ENCODE measurements around the gene ACBD4.
A peak's percentile ranks its signal among the peaks of the same experiment; 100 is the strongest.

The ACBD4 gene

GRCh38 chr17:45138911-45139532 lies 3.5 kb downstream of the ACBD4 start:
- H3K4me1 ChIP-seq: peaks cover 7% of the 10 kb centered on the region
- no peak overlapping the region for H3K4me3 ChIP-seq (ENCODE audit: low read depth, low read length)
- no peaks in the 10 kb centered on the region for H3K36me3 ChIP-seq (ENCODE audit: control insufficient read depth, insufficient read depth, low read length)
- H3K27me3 ChIP-seq (ENCODE audit: control insufficient read depth, insufficient read depth, low read length): no peaks in the 10 kb centered on the region
- no peak overlapping the region for H3K27ac ChIP-seq
- no peak for TF ChIP-seq CTCF (IDR thresholded peaks at IDR 0.05)
- H3K4me2 ChIP-seq (ENCODE audit: low read length): no peak overlapping the region
- H3K9ac ChIP-seq: no peak overlapping the region
- H3K9me3 ChIP-seq (ENCODE audit: control insufficient read depth, low read length): no peaks in the 10 kb centered on the region
- H2AFZ ChIP-seq: no peak overlapping the region
- no peaks in the 10 kb centered on the region for H3K79me2 ChIP-seq

DNA sequence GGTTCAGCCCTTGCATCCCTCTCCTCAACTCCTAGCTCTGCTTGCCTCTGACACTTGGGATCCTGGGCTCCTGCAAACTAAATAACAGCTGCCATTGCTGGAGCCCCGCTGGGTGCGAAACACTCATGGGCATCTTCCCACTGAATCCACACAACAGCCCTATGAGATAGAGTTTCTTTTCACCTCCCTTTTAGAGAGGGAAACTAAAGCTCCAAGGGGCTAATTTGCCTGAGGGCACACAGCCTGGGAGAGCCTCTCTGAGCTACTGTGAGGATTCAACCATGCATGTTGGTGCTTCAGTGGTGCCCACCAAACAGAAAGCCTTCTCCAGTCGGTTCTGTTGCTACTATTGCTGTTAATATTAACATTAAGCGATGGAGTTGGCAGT lies 4.0 kb downstream of the ACBD4 start:
- Histone ChIP-seq H3K4me1 (peaks cover 7% of the 10 kb centered on the region), H3K27ac (no peak overlapping the region), H3K4me2 (ENCODE audit: low read length) (no peak overlapping the region), H3K9ac (no peak overlapping the region), H3K9me3 (ENCODE audit: control insufficient read depth, low read length) (no peaks in the 10 kb centered on the region), H3K36me3 (ENCODE audit: control insufficient read depth, insufficient read depth, low read length) (no peaks in the 10 kb centered on the region), H3K27me3 (ENCODE audit: control insufficient read depth, insufficient read depth, low read length) (no peaks in the 10 kb centered on the region), H3K79me2 (no peaks in the 10 kb centered on the region), H3K4me3 (ENCODE audit: low read depth, low read length) (no peak overlapping the region), H2AFZ (no peak overlapping the region)
- no peak for TF ChIP-seq CTCF (IDR thresholded peaks at IDR 0.05)

DNA sequence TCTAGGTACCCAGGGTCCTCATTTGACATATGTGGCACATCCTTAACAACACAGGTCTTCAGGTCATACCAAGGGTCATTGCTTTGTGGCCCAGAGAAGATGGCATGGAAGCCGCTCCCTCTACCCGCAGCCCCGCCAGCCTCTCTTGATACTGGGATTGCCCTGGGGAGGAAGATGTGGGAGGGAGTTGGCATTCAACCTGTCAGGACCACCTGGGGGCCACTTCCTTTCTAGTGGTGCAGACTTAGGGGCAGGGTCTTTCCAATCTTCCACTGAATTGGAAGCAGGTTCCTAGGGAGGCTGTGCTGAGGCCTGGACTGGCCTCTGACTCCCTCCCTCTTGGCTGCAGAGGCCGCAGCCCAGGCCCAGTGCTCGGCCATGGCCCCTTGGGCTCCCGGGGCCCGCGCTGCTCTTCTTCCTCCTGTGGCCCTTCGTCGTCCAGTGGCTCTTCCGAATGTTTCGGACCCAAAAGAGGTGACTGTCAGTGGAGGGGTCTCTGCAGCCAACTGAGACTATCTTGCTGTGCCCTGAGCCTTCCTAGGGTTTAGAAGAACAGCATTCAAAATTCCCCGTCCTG lies 7.7 kb downstream of the ACBD4 start:
- no peaks in the 10 kb centered on the region for H3K27me3 ChIP-seq (ENCODE audit: control insufficient read depth, insufficient read depth, low read length)
- H3K4me2 ChIP-seq (ENCODE audit: low read length): no peak overlapping the region
- H3K79me2 ChIP-seq: no peaks in the 10 kb centered on the region
- H3K27ac ChIP-seq: no peak overlapping the region
- H3K9ac ChIP-seq: no peak overlapping the region
- H3K4me1 ChIP-seq: no peaks in the 10 kb centered on the region
- no peaks in the 10 kb centered on the region for H3K9me3 ChIP-seq (ENCODE audit: control insufficient read depth, low read length)
- no peaks in the 10 kb centered on the region for H3K36me3 ChIP-seq (ENCODE audit: control insufficient read depth, insufficient read depth, low read length)
- TF ChIP-seq CTCF (IDR thresholded peaks at IDR 0.05): no peak
- H2AFZ ChIP-seq: no peak overlapping the region
- no peak overlapping the region for H3K4me3 ChIP-seq (ENCODE audit: low read depth, low read length)

DNA sequence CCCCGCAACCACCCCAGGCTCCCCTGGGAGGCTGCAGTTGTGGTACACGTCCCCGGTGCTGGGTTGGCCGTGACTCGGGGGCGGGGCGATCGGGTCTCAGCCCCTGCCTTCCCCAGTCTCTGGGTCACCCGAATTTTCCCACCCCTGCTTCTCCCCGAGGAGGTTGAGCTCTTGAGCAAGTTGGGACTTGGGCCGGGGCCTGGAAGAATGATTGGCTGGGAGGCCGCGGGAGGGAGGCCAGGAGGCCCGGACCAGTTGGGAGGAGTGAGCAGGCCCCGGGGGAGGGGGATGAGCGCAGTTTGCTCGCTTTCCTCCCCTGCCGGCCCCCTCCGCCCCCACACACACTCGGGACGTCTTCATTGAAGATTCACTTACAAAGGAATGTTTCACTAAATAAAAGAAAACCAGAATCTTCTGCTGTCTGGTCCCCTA lies 8.3 kb downstream of the ACBD4 start:
- no peak for TF ChIP-seq CTCF (IDR thresholded peaks at IDR 0.05)
- Histone ChIP-seq H3K36me3 (ENCODE audit: control insufficient read depth, insufficient read depth, low read length) (no peaks in the 10 kb centered on the region), H3K79me2 (no peaks in the 10 kb centered on the region), H3K27me3 (ENCODE audit: control insufficient read depth, insufficient read depth, low read length) (no peaks in the 10 kb centered on the region), H3K27ac (peak overlapping the region; percentile 69), H3K9me3 (ENCODE audit: control insufficient read depth, low read length) (no peaks in the 10 kb centered on the region), H3K4me3 (ENCODE audit: low read depth, low read length) (peak overlapping the region; percentile 45), H3K4me1 (no peaks in the 10 kb centered on the region), H3K9ac (no peak overlapping the region), H3K4me2 (ENCODE audit: low read length) (peak overlapping the region; percentile 43), H2AFZ (peak overlapping the region; percentile 78)

Data from parathyroid adenoma (tissue), 2 donors.